RWPE2 (cell line): ENCODE results near the gene SHD.
"Not testable (repeated sequence)": the region's sequence is repeated elsewhere in the genome, so short reads cannot be mapped to it uniquely, and the experiment has no call there.

Source experiments
- ATAC-seq: fragments of 200-7000 bp; cut with Tn5 transposase; 3 replicates; pipeline ENCODE4 v1.9.1; 2021; ENCODE audit warnings: low read depth
- DNase-seq: peaks from one replicate; pipeline ENCODE4 v3.0.0-alpha.2; 2020; ENCODE audit warnings: low spot score
- H3K27ac ChIP-seq: fragments of 450-650 bp; 2 replicates; pipeline ENCODE4 v1.5.1; 2017; ENCODE audit warnings: mild to moderate bottlenecking; ENCODE audit not compliant: poor library complexity, severe bottlenecking
- H3K27me3 ChIP-seq: fragments of 250-450 bp; sonication (Bioruptor Pico); 2 replicates; pipeline ENCODE4 v1.5.1; 2021; ENCODE audit warnings: mild to moderate bottlenecking, moderate library complexity; ENCODE audit not compliant: insufficient read depth, poor library complexity, severe bottlenecking
- H3K36me3 ChIP-seq: fragments of 250-450 bp; sonication (Bioruptor Pico); 2 replicates; pipeline ENCODE4 v1.5.1; 2020; ENCODE audit warnings: low read depth, mild to moderate bottlenecking, moderate library complexity
- H3K4me1 ChIP-seq: fragments of 250-450 bp; sonication (Bioruptor Pico); 2 replicates; pipeline ENCODE4 v1.5.1; 2021; ENCODE audit warnings: mild to moderate bottlenecking, moderate library complexity; ENCODE audit not compliant: insufficient read depth, poor library complexity, severe bottlenecking
- H3K4me3 ChIP-seq: fragments of 250-450 bp; sonication (Bioruptor Pico); 2 replicates; pipeline ENCODE4 v1.5.1; 2021; ENCODE audit warnings: mild to moderate bottlenecking, moderate library complexity; ENCODE audit not compliant: severe bottlenecking
- H3K9me3 ChIP-seq: fragments of 250-450 bp; sonication (Bioruptor Pico); 2 replicates; pipeline ENCODE4 v1.5.1; 2021; ENCODE audit warnings: mild to moderate bottlenecking, moderate library complexity; ENCODE audit not compliant: severe bottlenecking
- CTCF ChIP-seq: fragments of 450-650 bp; IDR thresholded peaks from one replicate; pipeline ENCODE4 v1.5.1; 2017; ENCODE audit warnings: mild to moderate bottlenecking, moderate library complexity; ENCODE audit not compliant: poor library complexity, severe bottlenecking

Gene SHD

DNA sequence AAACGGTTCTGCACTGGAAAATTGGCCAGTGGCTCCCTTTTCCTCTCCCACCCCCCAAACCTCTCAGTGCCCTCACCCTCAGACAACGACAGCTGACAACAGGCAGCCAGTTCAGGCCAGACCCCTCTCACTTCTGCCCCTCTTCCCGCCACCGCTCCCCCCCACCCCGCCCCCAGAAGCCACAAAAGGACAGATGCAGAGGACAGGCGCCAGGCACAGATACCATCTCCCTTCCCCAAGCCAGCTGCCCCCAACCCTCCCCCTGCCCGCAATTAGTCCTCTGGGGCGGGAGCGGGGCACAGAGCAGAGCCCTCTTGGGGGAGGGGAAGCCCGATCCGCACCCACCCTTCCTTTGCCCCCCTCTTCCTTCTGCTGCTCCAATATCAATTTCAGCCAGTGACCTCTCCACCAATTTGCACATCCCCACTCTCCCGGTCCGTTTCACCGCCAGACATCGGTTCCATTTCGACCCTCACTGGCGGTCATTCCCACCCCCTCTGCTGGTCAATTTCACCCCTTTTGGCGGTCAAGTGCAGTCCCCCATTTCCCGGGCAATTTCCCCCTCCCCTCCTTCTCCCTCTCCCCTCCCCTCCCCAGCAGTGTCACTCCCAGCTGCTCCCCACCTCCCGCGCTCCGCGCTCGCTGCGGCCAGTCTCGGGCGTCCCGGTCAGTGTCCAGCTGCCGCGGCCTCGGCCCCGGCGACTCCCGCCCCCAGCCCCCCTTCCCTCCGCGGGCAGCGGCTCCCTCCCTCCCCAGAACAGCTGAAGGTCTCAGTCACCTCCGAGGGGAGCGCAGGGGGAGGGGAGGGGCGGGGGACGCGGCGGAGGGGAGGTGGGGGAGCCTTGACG lies at the start of gene SHD:
SHD (plus strand) TSS at position 848 of the 848 bp plus-strand sequence. CDS start 798 bp downstream, outside the sequence.
- no peak within 1 kb of the TSS for H3K27ac ChIP-seq
- TF ChIP-seq CTCF = no peak
- H3K27me3 ChIP-seq = peaks cover 29% of the 10 kb centered on the region
- no peak for ATAC-seq
- H3K9me3 ChIP-seq = no peaks in the 10 kb centered on the region
- DNase-seq = no peak
- H3K36me3 ChIP-seq = no peaks in the 10 kb centered on the region
- H3K4me3 ChIP-seq = no peak within 1 kb of the TSS
- H3K4me1 ChIP-seq = no peaks in the 10 kb centered on the region

DNA sequence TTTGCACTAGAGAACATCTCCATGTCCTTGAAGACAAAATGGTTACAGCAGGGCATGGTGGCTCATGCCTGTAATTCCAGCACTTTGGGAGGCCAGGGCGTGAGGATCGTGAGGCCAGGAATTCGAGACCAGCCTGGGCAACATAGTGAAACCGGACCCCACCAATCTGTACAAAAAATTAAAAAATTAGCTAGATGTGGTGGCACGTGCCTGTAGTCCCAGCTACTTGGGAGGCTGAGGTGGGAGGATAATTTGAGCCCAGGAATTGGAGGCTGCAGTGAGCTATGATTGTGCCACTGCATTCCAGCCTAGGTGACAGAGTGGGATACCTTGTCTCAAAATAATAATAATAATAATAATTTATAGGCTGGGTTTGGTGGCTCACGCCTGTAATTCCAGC lies 48.8 kb upstream of the SHD start:
- H3K4me1 ChIP-seq, H3K4me3 ChIP-seq, H3K36me3 ChIP-seq, H3K27me3 ChIP-seq, ATAC-seq, H3K27ac ChIP-seq, H3K9me3 ChIP-seq, DNase-seq: not testable (repeated sequence)

DNA sequence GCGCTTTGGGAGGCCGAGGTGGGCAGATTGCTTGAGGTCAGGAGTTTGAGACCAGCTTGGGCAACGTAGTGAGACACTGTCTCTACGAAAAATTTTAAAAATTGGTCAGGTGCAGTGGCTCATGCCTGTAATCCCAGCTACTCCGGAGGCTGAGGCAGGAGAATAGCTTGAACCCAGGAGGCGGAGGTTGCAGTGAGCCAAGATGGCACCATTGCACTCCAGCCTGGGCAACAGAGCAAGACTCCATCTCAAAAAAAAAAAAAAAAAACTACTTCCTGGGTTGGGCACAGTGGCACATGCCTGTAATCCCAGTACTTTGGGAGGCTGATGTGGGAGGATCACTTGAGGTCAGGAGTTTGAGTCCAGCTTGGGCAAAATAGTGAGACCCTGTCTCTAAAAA lies 47.5 kb upstream of the SHD start:
- DNase-seq, H3K27me3 ChIP-seq, H3K9me3 ChIP-seq, H3K27ac ChIP-seq, H3K4me3 ChIP-seq, H3K4me1 ChIP-seq, H3K36me3 ChIP-seq, ATAC-seq: not testable (repeated sequence)

- H3K4me1 ChIP-seq, DNase-seq, H3K36me3 ChIP-seq, H3K4me3 ChIP-seq, H3K27me3 ChIP-seq, H3K9me3 ChIP-seq, ATAC-seq, H3K27ac ChIP-seq: not testable (repeated sequence)
Observed at GRCh38 chr19:4232139-4232538, 46.9 kb upstream of the SHD start.

GRCh38 chr19:4232614-4233281 lies 46.3 kb upstream of the SHD start:
- no peak overlapping the region for H3K4me3 ChIP-seq
- no peaks in the 10 kb centered on the region for H3K27me3 ChIP-seq
- H3K36me3 ChIP-seq = no peaks in the 10 kb centered on the region
- H3K9me3 ChIP-seq = no peaks in the 10 kb centered on the region
- DNase-seq = no peak
- no peak for ATAC-seq
- TF ChIP-seq CTCF = no peak
- H3K27ac ChIP-seq = no peak overlapping the region
- H3K4me1 ChIP-seq = no peaks in the 10 kb centered on the region

DNA sequence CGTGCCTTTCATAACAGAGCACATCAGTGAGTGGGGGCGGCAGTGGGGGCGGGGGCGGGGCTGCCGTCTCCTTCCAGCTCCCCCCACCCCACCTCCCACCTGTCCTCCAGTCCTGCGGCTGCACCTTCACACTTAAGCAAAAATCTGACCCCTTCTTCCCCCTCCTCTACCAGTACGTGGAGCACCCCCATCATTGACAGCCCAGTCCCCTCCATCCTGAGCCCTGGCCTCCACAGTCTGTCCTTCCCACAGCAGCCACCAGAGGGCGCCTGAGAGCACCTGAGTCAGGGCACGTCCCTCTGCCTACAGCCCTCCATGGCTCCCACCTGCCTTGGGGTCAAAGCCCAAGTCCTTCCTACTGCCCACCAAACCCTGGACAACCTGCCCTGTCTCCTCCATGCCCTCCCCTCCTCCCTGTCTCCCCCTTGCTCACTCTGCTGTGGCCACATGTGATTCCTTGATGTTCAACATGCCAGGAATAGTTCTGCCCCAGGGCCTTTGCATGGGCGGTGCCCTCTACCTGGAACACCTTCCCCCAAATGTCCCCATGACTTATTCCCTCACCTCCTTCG lies 45.7 kb upstream of the SHD start:
- Histone ChIP-seq H3K4me1 (no peaks in the 10 kb centered on the region), H3K27me3 (no peaks in the 10 kb centered on the region), H3K4me3 (no peak overlapping the region), H3K9me3 (no peaks in the 10 kb centered on the region), H3K27ac (no peak overlapping the region), H3K36me3 (no peaks in the 10 kb centered on the region)
- ATAC-seq (peak; percentile 44; the same call in 1 of the 3 replicates), DNase-seq (no peak)
- peak; percentile 61 for TF ChIP-seq CTCF
